ENCODE measurements around the gene LRCH4.

The LRCH4 gene

DNA sequence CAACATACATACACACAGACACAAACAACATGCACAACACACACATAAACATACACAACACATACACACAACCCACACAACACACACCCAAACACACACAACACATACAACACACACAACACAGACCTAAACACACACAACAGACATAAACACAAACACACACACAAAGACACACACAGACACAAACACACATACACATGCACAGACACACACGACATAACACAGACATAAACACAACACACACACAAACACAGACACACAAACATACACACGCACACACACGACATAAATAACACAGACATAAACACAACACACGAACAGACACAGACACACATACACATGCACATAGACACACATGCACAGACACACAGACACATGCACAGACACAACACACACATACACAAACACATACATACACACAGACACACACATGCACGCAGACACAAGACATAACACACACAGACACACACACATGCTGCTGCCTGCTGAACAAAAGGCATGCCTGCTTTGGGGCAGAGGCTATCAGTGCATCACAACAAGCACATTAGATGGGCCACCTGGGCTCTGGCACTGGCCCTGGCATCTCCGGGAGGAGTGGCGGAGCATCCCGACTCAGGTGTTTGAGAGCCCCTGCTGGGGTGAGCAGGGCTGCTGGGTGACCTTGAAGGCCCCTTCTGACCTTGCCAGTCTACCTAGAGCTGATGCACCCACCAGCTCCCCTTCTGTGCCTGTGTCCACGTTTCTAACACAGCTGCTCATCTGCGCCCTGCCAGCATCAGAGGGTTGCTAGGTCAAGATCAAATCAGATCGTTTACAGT lies 5.3 kb downstream of the LRCH4 start:
- no peak for DNase-seq

GRCh38 chr7:100578246-100579183 lies 7.4 kb downstream of the LRCH4 start:
- DNase-seq, result no peak

DNA sequence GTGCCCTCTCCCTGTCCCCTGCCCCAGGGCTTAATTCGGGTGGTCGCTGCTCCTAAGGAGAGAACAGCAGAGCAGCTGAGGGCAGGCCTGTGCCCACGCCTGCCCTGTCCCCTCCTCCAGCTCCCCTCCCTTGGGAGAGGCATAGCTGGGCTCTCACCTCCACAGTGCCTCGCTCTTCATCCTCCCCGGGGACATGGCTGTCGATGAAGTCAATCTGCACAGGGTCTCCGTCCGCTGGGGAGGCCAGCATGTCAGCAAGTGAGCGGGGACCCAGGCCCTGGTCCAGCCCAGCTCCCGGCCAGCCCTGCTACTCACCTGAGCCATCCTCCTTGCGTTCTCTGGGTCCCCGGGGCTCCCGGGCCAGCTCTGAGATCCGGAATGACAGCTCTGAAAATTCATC lies 8.4 kb downstream of the LRCH4 start:
- no peak for DNase-seq

DNA sequence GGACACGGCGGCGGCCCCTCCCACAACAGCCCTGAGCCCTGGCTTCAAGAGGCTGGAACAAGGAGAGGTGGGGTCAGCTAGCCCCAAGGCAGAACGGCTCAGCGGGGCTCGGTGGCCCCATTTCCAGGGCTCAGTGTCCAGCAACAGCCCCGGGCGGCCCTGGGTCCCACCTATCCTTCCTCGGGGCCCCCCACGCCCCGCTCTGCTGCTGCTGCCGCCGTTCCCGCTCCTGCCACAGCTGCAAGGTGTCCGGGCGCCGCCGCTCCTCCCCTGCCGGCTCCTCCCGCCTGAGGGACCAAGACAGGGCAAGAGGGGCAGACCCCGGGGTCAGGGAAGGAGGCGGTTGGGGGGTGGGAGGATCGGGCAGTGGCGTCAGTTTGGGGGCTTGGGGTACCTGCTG lies 8.8 kb downstream of the LRCH4 start:
- no peak for DNase-seq

DNA sequence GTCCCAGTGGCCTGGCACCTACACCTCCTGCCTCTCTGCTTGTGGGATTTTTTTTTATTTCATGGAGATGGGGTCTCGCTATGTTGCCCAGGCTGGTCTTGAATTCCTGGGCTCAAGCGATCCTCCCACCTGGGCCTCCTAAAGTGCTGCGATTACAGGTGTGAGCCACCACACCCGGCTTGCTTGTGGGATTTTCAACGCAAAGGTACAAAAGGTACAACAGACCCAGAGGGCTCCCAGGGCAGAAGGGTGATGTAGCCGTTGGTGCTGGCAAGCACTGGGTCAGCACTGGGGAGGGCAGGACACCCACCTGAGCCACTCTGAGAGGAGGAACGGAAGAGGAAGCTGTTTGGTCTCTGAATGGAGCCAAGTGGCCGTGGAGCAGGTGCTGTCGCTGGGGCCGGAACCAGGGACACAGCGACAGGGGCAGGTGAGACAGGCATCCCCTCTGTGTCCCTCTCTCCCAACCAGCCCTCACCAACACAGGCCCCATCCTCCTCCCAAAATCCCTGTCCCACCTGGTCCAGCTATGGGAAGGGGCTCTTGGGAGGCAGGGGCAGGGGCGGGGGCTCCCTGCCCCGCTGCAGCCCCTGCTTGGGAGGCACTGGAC lies 9.4 kb downstream of the LRCH4 start:
- no peak for DNase-seq

- no peak for DNase-seq
Observed at GRCh38 chr7:100575746-100576383, 10.1 kb downstream of the LRCH4 start.

GRCh38 chr7:100575206-100575631 lies 10.7 kb downstream of the LRCH4 start:
- DNase-seq, result no peak

DNA sequence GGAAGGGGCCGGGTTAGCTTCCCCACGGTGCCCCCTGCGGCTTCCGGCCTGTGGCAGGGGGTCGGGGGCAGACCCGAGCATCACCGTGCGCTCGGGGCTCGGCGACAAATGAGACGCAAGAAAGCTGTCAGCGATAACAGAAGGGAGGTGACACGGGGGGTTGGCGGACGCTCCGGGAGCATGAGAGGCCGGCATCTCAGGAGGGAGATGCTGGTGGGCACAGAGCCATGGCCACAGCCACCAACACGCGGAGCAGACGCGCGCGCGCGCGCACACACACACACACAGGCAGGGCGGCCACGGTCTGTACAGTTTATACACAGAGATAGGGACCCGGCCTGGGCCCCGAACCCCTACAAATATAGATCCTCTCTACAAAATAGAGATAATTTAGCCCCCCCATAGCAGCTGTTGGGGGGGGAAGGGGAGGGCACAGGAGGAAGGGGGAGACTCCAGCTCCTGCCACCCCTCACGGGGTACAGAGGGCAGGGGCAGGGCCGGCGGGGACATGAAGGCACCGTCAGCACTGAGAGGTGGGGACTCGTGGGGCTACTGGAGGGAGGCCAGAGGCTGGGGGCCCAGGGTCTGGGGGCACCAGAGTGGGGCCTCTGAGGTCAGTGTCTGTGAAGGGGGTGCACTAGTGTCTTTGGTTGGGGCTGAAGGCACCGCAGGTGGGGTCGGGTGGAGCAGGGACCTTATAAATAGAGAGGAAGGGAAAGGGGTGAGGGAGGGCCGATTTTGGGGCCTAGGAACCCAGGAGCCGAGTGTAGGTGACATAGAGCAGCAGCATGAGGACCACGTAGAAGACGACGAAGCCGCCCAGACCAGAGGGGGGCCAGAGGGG lies 11.3 kb downstream of the LRCH4 start:
- no peak for DNase-seq

DNA sequence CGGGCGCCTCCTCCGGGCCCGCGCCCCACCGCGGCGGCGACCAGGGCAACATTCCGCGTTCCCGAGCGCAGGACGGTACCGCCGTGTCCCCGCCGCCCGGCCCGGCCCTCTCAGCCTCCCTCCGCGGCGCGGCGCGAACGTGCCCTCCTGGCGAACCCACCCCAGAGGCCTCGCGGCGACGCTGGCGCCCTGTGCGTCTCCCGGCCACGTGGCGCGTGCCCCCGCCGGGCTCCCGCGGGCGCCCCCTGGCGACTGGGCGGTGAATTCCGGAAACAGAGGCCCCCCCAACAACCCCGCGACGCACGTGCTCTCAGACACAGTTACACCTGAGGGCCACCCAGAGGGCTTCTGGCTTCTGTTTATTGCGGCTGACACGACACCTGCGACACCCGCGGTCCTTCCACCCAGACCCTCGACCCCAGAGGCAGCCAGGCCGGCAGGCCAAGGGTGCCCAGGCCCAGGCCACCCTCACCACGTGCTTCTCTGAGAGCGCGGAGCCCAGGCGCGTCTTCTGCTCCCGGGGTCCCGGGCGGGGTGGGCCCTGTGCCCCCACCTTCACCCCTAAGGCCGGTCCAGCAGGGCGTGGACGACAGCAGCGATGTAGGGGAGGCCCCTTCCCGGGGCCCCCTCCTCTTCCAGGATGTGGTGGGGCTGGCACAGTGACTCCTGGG lies 12.1 kb downstream of the LRCH4 start, which contains the start of gene SAP25:
TSS of gene SAP25 (minus strand) at position 210 of the 671 bp plus-strand sequence. CDS start at position 52, 158 bp downstream.
- no peak for DNase-seq

DNA sequence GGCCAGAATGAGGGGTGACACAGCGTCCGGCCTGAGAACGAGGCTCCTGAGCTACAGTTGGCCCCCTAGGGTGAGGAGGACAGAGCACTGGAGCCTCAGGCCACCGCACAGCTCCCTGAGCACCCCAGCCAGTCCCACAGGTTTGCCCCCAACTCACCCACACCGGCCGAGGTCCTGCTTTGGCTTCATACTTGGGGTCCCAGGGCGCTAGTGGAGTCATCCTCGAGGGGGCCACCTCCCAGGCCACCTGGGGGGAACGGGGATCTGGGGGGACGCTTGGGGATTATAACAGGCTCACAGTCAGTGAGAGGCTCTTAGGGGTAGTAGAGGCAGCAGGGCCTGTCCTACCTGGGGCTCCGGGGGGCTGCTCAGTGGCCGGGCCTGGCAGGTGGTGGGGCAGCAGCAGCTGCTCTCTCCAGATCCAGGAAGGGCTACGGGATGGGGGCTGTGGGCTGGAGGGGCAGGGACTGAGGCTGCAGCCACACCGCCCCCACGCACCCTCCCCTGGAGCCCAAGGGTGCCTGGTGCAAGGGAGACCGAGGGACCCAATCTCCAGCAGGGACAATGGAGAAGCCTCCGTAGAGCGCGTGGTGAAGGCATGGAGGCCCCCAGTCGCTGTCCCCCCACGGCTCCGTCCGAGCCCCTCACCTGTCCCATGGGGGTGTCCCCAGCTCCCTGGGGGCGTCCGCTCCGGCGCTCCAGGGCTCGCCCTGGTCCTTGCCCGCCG lies 12.8 kb downstream of the LRCH4 start:
- no peak for DNase-seq

DNA sequence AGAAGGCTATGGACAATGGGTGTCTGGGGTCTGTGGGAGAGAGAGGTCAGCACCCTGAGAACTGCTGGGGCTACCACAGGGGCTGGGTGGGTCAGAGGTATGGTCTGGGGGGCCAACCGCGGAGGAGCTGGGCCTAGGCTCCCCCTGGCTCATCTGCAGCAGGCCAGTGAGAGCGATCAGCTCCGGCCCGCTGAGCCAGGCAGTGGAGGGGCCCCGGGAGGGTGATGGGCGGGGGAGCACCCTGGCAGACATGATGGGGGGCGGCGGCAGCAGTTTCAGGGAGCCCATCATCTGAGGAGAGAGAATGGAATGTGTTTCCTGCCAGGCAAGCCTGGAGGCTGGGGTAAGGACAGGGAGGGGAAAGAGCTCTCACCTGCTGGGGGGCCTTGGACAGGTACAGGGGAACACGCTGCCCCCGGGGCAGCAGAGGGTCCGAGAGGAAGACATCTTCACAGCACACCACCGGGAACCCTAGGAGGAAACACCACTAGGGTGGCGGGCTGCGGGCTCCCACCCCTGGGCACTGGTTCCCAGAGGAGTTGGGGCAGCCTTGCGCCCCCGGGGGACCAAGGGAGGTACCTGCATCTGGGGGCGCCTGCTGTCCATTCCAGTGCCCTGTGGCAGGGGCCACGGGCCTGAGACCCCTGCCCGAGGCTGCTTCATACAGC lies 13.5 kb downstream of the LRCH4 start:
- DNase-seq, result no peak

- DNase-seq, result no peak
Observed at GRCh38 chr7:100571829-100572116, 14.2 kb downstream of the LRCH4 start.

GRCh38 chr7:100570954-100571828 lies 14.7 kb downstream of the LRCH4 start:
- DNase-seq, result no peak

DNA sequence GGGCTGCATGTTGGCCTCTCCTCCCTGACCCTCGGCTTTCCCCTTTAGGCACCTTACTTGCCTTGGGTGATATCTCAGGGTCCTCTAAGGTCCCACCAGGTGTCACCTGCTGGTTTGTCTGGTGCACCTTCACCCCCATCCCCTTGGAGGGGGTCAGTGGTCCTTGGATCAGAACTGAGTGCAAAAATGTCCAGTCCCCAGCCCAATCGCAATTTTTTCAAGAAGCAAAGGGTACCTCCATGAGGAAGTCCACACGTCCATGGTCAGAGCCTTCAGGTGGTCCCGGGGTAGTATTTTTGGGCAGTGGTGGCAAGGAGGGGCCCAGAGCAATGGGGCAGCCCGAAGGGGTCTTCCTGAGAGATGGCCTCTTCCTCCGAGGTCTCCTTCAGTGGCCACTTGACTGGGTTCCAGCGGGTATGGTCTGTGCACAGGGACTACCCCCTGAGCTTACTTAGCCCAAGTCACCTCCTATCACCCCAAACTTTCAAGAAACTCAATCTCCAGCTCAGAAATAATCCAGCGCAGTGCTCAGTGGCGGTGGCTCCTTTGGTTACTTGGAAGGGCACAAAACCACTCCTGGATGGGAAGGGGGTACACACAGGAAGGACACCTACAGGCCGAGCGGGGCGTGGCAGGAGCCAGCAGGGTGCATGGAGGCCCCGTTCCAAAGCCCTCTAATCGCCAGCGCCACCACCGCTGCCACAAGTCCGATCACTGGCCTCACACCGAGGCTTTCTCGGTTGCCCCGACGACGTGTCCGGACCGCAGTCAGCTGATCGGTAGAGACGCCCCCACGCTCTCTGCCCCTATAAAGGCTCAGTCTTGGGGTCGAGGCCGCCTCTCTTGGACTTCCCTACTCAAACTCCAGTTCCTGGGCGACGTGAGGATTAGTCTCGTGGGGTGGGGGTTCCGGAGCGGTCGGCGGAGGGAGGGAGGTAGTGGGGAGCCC lies 16.8 kb downstream of the LRCH4 start:
- DNase-seq, result no peak

- DNase-seq, result no peak
Observed at GRCh38 chr7:100568176-100568895, 17.6 kb downstream of the LRCH4 start.

DNA sequence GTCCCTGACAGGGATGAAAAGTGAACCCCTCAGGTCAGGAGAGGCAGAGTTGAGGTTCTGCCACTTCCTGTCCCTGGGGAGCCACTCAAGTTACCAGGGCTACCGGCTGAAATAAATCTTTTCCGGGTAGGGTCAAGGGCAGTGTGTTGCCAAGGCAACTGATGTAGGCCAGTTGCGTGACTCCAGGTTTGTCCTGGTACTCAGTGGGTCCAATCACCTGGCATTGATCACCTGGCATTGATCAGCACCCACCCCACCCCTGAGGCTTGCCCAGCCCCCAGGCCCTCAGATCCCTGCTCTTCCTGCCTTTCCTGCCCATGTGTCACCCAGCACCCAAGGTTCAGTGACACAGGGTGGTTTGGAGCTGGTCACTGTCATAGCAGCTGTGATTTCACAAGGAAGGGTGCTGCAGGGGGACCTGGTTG lies 18.2 kb downstream of the LRCH4 start:
- peak; percentile 26 for DNase-seq

All from DMS79 treated with DMSO at 0.1 percent for 48 hours (cell line).